Measurements from ENCODE around the gene CCDC158.
"Not testable (repeated sequence)": the region's sequence is repeated elsewhere in the genome, so short reads cannot be mapped to it uniquely, and the experiment has no call there.

Gene CCDC158

GRCh38 chr4:76373919-76374552 is 46.9 kb downstream of the CCDC158 start:
- TF ChIP-seq, protein P1, sequence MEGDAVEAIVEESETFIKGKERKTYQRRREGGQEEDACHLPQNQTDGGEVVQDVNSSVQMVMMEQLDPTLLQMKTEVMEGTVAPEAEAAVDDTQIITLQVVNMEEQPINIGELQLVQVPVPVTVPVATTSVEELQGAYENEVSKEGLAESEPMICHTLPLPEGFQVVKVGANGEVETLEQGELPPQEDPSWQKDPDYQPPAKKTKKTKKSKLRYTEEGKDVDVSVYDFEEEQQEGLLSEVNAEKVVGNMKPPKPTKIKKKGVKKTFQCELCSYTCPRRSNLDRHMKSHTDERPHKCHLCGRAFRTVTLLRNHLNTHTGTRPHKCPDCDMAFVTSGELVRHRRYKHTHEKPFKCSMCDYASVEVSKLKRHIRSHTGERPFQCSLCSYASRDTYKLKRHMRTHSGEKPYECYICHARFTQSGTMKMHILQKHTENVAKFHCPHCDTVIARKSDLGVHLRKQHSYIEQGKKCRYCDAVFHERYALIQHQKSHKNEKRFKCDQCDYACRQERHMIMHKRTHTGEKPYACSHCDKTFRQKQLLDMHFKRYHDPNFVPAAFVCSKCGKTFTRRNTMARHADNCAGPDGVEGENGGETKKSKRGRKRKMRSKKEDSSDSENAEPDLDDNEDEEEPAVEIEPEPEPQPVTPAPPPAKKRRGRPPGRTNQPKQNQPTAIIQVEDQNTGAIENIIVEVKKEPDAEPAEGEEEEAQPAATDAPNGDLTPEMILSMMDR (IDR thresholded peaks at IDR 0.05; ENCODE audit: low read depth, low read length) = no peak
- no peak for DNase-seq (ENCODE audit: extremely low read depth, low read depth)

- TF ChIP-seq, protein P1 (IDR thresholded peaks at IDR 0.05; ENCODE audit: low read depth, low read length) = no peak
- no peak for DNase-seq (ENCODE audit: extremely low read depth, low read depth)
Measured at GRCh38 chr4:76366737-76367136, 54.2 kb downstream of the CCDC158 start.

DNA sequence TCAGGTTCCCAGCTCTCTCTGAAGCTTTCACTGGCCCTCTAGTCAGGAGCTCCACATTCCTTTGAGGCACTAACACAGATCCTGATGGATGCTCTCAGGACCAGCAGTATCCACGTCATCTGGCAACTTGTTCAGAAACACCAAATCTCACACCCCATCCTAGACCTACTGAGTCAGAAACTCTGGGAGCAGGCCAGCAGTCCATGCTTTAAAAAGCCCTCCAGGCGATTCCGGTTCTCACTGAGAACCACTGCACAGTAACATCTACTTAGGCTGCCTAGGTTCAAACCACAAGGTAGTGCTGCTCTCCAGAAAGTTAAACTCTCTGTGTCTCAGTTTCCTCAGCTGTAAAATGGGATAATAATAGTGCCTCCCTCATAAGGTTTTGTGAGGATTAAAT is 55.3 kb downstream of the CCDC158 start:
- TF ChIP-seq, protein P1 (IDR thresholded peaks at IDR 0.05; ENCODE audit: low read depth, low read length) = no peak
- no peak for DNase-seq (ENCODE audit: extremely low read depth, low read depth)

GRCh38 chr4:76364763-76365162 is 56.2 kb downstream of the CCDC158 start:
- DNase-seq (ENCODE audit: extremely low read depth, low read depth) = no peak
- TF ChIP-seq, protein P1 (IDR thresholded peaks at IDR 0.05; ENCODE audit: low read depth, low read length) = no peak

GRCh38 chr4:76363556-76364290 is 57.2 kb downstream of the CCDC158 start:
- DNase-seq (ENCODE audit: extremely low read depth, low read depth) = no peak
- TF ChIP-seq, protein P1 (IDR thresholded peaks at IDR 0.05; ENCODE audit: low read depth, low read length) = no peak

GRCh38 chr4:76361689-76362412 is 59.1 kb downstream of the CCDC158 start:
- DNase-seq (ENCODE audit: extremely low read depth, low read depth) = no peak

GRCh38 chr4:76359881-76360466 is 61.0 kb downstream of the CCDC158 start:
- DNase-seq (ENCODE audit: extremely low read depth, low read depth) = not testable (repeated sequence)

More at GRCh38 chr4:76361689-76362412, 59.1 kb downstream of the CCDC158 start:
- TF ChIP-seq, protein P1 (IDR thresholded peaks at IDR 0.05; ENCODE audit: low read depth, low read length) = no peak

Measured in AG09319 (cell line).